WERI-Rb-1 (cell line): ENCODE data around the gene ZNF787.

Experiments used
- DNase-seq: peaks from one replicate; pipeline ENCODE4 v3.0.0-alpha.2; 2020
- H3K27ac ChIP-seq: fragments of 250-450 bp; sonication (Bioruptor Pico); 2 replicates; pipeline ENCODE4 v1.5.1; 2020; ENCODE audit warnings: mild to moderate bottlenecking, moderate library complexity
- H3K27me3 ChIP-seq: fragments of 250-450 bp; sonication (Bioruptor Pico); 2 replicates; pipeline ENCODE4 v1.5.1; 2021; ENCODE audit warnings: mild to moderate bottlenecking, low read depth, moderate library complexity; ENCODE audit not compliant: insufficient read depth, severe bottlenecking
- H3K36me3 ChIP-seq: fragments of 250-450 bp; sonication (Bioruptor Pico); 2 replicates; pipeline ENCODE4 v1.5.1; 2020; ENCODE audit warnings: mild to moderate bottlenecking, moderate library complexity
- H3K4me3 ChIP-seq: 2 replicates; pipeline ENCODE4 v1.5.1; 2011; ENCODE audit warnings: low read depth, mild to moderate bottlenecking, control low read depth, low read length
- H3K9me3 ChIP-seq: fragments of 250-450 bp; sonication (Bioruptor Pico); 2 replicates; pipeline ENCODE4 v1.5.1; 2021; ENCODE audit warnings: mild to moderate bottlenecking, moderate library complexity; ENCODE audit not compliant: severe bottlenecking
- CTCF ChIP-seq: IDR thresholded peaks from 2 replicates; pipeline ENCODE4 v1.5.1; 2011; ENCODE audit warnings: low read depth, mild to moderate bottlenecking, control low read depth, inconsistent platforms, low read length

The ZNF787 gene

GRCh38 chr19:56161534-56161933, 40.4 kb upstream of the ZNF787 start:
- DNase-seq = no peak
- Histone ChIP-seq H3K27me3 (no peaks in the 10 kb centered on the region), H3K9me3 (no peaks in the 10 kb centered on the region), H3K27ac (no peak overlapping the region), H3K36me3 (peaks cover 22% of the 10 kb centered on the region), H3K4me3 (no peak overlapping the region)
- TF ChIP-seq CTCF = no peak

- no peak overlapping the region for H3K27ac ChIP-seq
- H3K4me3 ChIP-seq = no peak overlapping the region
- H3K36me3 ChIP-seq = peaks cover 32% of the 10 kb centered on the region
- DNase-seq = no peak
- H3K27me3 ChIP-seq = no peaks in the 10 kb centered on the region
- TF ChIP-seq CTCF = no peak
- H3K9me3 ChIP-seq = no peaks in the 10 kb centered on the region
Measured at GRCh38 chr19:56159622-56160271, 38.7 kb upstream of the ZNF787 start.

- Histone ChIP-seq H3K4me3 (no peak overlapping the region), H3K9me3 (no peaks in the 10 kb centered on the region), H3K36me3 (peaks cover 39% of the 10 kb centered on the region), H3K27ac (no peak overlapping the region), H3K27me3 (no peaks in the 10 kb centered on the region)
- no peak for TF ChIP-seq CTCF
- no peak for DNase-seq
Measured at GRCh38 chr19:56159009-56159559, 38.0 kb upstream of the ZNF787 start.

- no peaks in the 10 kb centered on the region for H3K9me3 ChIP-seq
- H3K4me3 ChIP-seq = no peak overlapping the region
- TF ChIP-seq CTCF = no peak
- H3K27ac ChIP-seq = no peak overlapping the region
- H3K27me3 ChIP-seq = no peaks in the 10 kb centered on the region
- no peak for DNase-seq
- peaks cover 43% of the 10 kb centered on the region for H3K36me3 ChIP-seq
Measured at GRCh38 chr19:56158170-56158757, 37.2 kb upstream of the ZNF787 start.

- H3K9me3 ChIP-seq = peaks cover 2% of the 10 kb centered on the region
- H3K27ac ChIP-seq = no peak overlapping the region
- no peak overlapping the region for H3K4me3 ChIP-seq
- peaks cover 43% of the 10 kb centered on the region for H3K36me3 ChIP-seq
- H3K27me3 ChIP-seq = no peaks in the 10 kb centered on the region
- no peak for DNase-seq
- no peak for TF ChIP-seq CTCF
Measured at GRCh38 chr19:56156768-56157167, 35.7 kb upstream of the ZNF787 start.
